Thyroid gland (tissue), 4 donors: ENCODE data around the gene FMN2. TPM values are rescaled to one million over a fixed set of nuclear protein-coding genes. Genes with fewer than 3 reads are reported as not detected.

ENCODE experiments used
- DNase-seq, 2 donors: peaks; one replicate each; pipeline ENCODE4 v3.0.0-alpha.2; 2019
- H3K27ac ChIP-seq, 3 donors: fragments of 200-600 bp; sonication (generic); 1 replicate in 2 of 3; 2 replicates in 1 of 3; pipeline ENCODE4 v1.5.1; 2016 to 2019; ENCODE audit warnings: mild to moderate bottlenecking in 1 of 3, moderate library complexity in 1 of 3
- H3K27me3 ChIP-seq: fragments of 200-600 bp; sonication (generic); one replicate; pipeline ENCODE4 v1.5.1; 2019
- H3K36me3 ChIP-seq, 2 donors: fragments of 200-600 bp; sonication (generic); one replicate each; pipeline ENCODE4 v1.5.1; 2016 to 2019
- H3K4me1 ChIP-seq, 2 donors: fragments of 200-600 bp; sonication (generic); one replicate each; pipeline ENCODE4 v1.5.1; 2017 to 2019
- H3K4me3 ChIP-seq, 3 donors: fragments of 200-600 bp; sonication (generic); replicated peaks in 1 of 3; 1 replicate in 2 of 3; 2 replicates in 1 of 3; pipeline ENCODE4 v1.5.1; 2016; ENCODE audit warnings: mild to moderate bottlenecking in 1 of 3
- H3K9me3 ChIP-seq: fragments of 200-600 bp; sonication (generic); one replicate; pipeline ENCODE4 v1.5.1; 2017
- CTCF ChIP-seq, 6 experiments: fragments of 200-600 bp in 3 of 6; fragments of 450-650 bp in 3 of 6; sonication (generic) in 3 of 6; IDR thresholded peaks; one replicate each; pipeline ENCODE4 v1.5.1; 2016 to 2019; ENCODE audit warnings: antibody characterized with exemption in 6 of 6, mild to moderate bottlenecking in 2 of 6, inconsistent platforms in 1 of 6, moderate library complexity in 1 of 6
- POLR2A ChIP-seq, 2 donors: fragments of 450-650 bp; IDR thresholded peaks; one replicate each; pipeline ENCODE4 v1.6.1; 2017; ENCODE audit warnings: antibody characterized with exemption in 2 of 2, mild to moderate bottlenecking in 2 of 2, moderate library complexity in 1 of 2
- WGBS, 2 donors: methylation state at CpG; one replicate each; pipeline ENCODE4 v1.1.5; 2017; 5-methylcytosine and 5-hydroxymethylcytosine counted together
- intact Hi-C: fragments of 100-400 bp; cut with DNase I; formaldehyde crosslinking; loops from one replicate; pipeline ENCODE4 v1.15.1; 2023
- total RNA-seq, 4 donors: library from RNA; depleted of rRNA; stranded (reverse); fragments of >200 nt; gene quantifications; one replicate each; pipeline ENCODE4 v1.2.3, GENCODE V29; 2016

Gene FMN2
- total RNA-seq, 4 donors from 2014 or later, result 0.78 to 6.2 (median 1.3) TPM; not detected in 1

- Histone ChIP-seq H3K9me3 (no peaks in the 10 kb centered on the region), H3K36me3 (no peaks in the 10 kb centered on the region), H3K27ac (no peak overlapping the region), H3K27me3 (no peaks in the 10 kb centered on the region), H3K4me3 (no peak overlapping the region), H3K4me1 (no peaks in the 10 kb centered on the region)
- DNase-seq, result no peak
- intact Hi-C loops, result no loop called here
- 84 to 92% methylated on average over 4 of the region's 4 CpGs for WGBS, 2 donors
- TF ChIP-seq POLR2A (IDR thresholded peaks at IDR 0.05) (no peak), CTCF (IDR thresholded peaks at IDR 0.05) (no peak)
Observed at GRCh38 chr1:240466509-240466908, 374.8 kb downstream of the FMN2 start.

GRCh38 chr1:240467895-240468294 lies 376.2 kb downstream of the FMN2 start:
- Histone ChIP-seq H3K27ac (no peak overlapping the region), H3K36me3 (no peaks in the 10 kb centered on the region), H3K4me1 (no peaks in the 10 kb centered on the region), H3K27me3 (no peaks in the 10 kb centered on the region), H3K9me3 (no peaks in the 10 kb centered on the region), H3K4me3 (no peak overlapping the region)
- no peak for TF ChIP-seq CTCF (IDR thresholded peaks at IDR 0.05)
- TF ChIP-seq POLR2A (IDR thresholded peaks at IDR 0.05), result no peak
- DNase-seq, result no peak
- intact Hi-C loops, result no loop called here

- 78% methylated on average over 7 of the region's 7 CpGs for WGBS, 2 donors
- Histone ChIP-seq H3K4me1 (no peaks in the 10 kb centered on the region), H3K36me3 (no peaks in the 10 kb centered on the region), H3K27me3 (no peaks in the 10 kb centered on the region), H3K9me3 (no peaks in the 10 kb centered on the region), H3K4me3 (no peak overlapping the region), H3K27ac (no peak overlapping the region)
- DNase-seq, result no peak
- TF ChIP-seq CTCF (IDR thresholded peaks at IDR 0.05) (no peak), POLR2A (IDR thresholded peaks at IDR 0.05) (no peak)
- intact Hi-C loops, result no loop called here
Observed at GRCh38 chr1:240468656-240469055, 377.0 kb downstream of the FMN2 start.

- H3K27me3 ChIP-seq, result no peaks in the 10 kb centered on the region
- DNase-seq, result no peak
- no peaks in the 10 kb centered on the region for H3K4me1 ChIP-seq
- intact Hi-C loops, result no loop called here
- H3K9me3 ChIP-seq, result no peaks in the 10 kb centered on the region
- no peak overlapping the region for H3K27ac ChIP-seq
- no peak overlapping the region for H3K4me3 ChIP-seq
- TF ChIP-seq CTCF (IDR thresholded peaks at IDR 0.05) (no peak), POLR2A (IDR thresholded peaks at IDR 0.05) (no peak)
- WGBS, 2 donors, result 82 to 86% methylated on average over 5 of the region's 5 CpGs
- H3K36me3 ChIP-seq, result no peaks in the 10 kb centered on the region
Observed at GRCh38 chr1:240474133-240474614, 382.5 kb downstream of the FMN2 start.

GRCh38 chr1:240475832-240476231 lies 384.1 kb downstream of the FMN2 start:
- 84 to 88% methylated on average over 4 of the region's 4 CpGs for WGBS, 2 donors
- H3K4me1 ChIP-seq, result no peaks in the 10 kb centered on the region
- H3K36me3 ChIP-seq, result no peaks in the 10 kb centered on the region
- no peak overlapping the region for H3K27ac ChIP-seq
- no peak overlapping the region for H3K4me3 ChIP-seq
- H3K9me3 ChIP-seq, result no peaks in the 10 kb centered on the region
- intact Hi-C loops, result no loop called here
- TF ChIP-seq CTCF (IDR thresholded peaks at IDR 0.05), result no peak
- no peak for TF ChIP-seq POLR2A (IDR thresholded peaks at IDR 0.05)
- no peak for DNase-seq
- H3K27me3 ChIP-seq, result no peaks in the 10 kb centered on the region
